GOT3 (cell line): ENCODE results near the gene MIEF1.
A peak's percentile ranks its signal among the peaks of the same experiment; 100 is the strongest.
"Not testable (repeated sequence)": the region's sequence is repeated elsewhere in the genome, so short reads cannot be mapped to it uniquely, and the experiment has no call there.

Source experiments
- DNase-seq: peaks from one replicate; lab custom pipeline; 2025; ENCODE audit warnings: mixed read lengths; lab: John Stamatoyannopoulos, UW

Gene MIEF1

GRCh38 chr22:39512026-39512425, 9.9 kb downstream of the MIEF1 start:
- DNase-seq: no peak

- no peak for DNase-seq
Observed at GRCh38 chr22:39513791-39514190, 11.7 kb downstream of the MIEF1 start.

- DNase-seq: no peak
Observed at GRCh38 chr22:39514373-39514973, 12.4 kb downstream of the MIEF1 start.

GRCh38 chr22:39515266-39516050, 13.4 kb downstream of the MIEF1 start:
- no peak for DNase-seq

GRCh38 chr22:39517470-39517869, 15.4 kb downstream of the MIEF1 start:
- DNase-seq: no peak

GRCh38 chr22:39518144-39518786, 16.2 kb downstream of the MIEF1 start:
- no peak for DNase-seq

GRCh38 chr22:39518996-39519680, 17.0 kb downstream of the MIEF1 start:
- no peak for DNase-seq

GRCh38 chr22:39519681-39520225, 17.7 kb downstream of the MIEF1 start:
- DNase-seq: peak; percentile 92

GRCh38 chr22:39520226-39521105, 18.4 kb downstream of the MIEF1 start, which contains the start of gene ATF4:
TSS of gene ATF4 (plus strand) at chr22:39520562. CDS start at chr22:39521446, 884 bp downstream.
- peak; percentile 86 for DNase-seq

- DNase-seq: not testable (repeated sequence)
Observed at GRCh38 chr22:39521106-39521885, 19.2 kb downstream of the MIEF1 start.

- DNase-seq: not testable (repeated sequence)
Observed at GRCh38 chr22:39522091-39522490, 20.0 kb downstream of the MIEF1 start.

- no peak for DNase-seq
Observed at GRCh38 chr22:39522567-39523300, 20.6 kb downstream of the MIEF1 start.

GRCh38 chr22:39524089-39524752, 22.1 kb downstream of the MIEF1 start:
- DNase-seq: no peak

GRCh38 chr22:39524753-39525657, 22.9 kb downstream of the MIEF1 start:
- DNase-seq: no peak

GRCh38 chr22:39525658-39525975, 23.5 kb downstream of the MIEF1 start:
- DNase-seq: no peak

- no peak for DNase-seq
Observed at GRCh38 chr22:39526736-39527171, 24.7 kb downstream of the MIEF1 start.

GRCh38 chr22:39527481-39527961, 25.4 kb downstream of the MIEF1 start:
- DNase-seq: no peak
